Gastroesophageal sphincter (tissue), 3 donors: ENCODE results near the gene CACNA1C.

ENCODE experiments used
- POLR2A ChIP-seq, 2 donors: fragments of 450-650 bp; IDR thresholded peaks; one replicate each; pipeline ENCODE4 v1.6.1; 2017; ENCODE audit warnings: antibody characterized with exemption in 2 of 2, mild to moderate bottlenecking in 2 of 2, moderate library complexity in 1 of 2
- POLR2AphosphoS5 ChIP-seq: sonication (generic); formaldehyde crosslinking; IDR thresholded peaks from one replicate; pipeline ENCODE4 v1.6.1; 2017; ENCODE audit warnings: antibody characterized with exemption
- TF ChIP-seq, protein P1 (sequence below), 4 experiments: fragments of 200-600 bp in 2 of 4; fragments of 450-650 bp in 2 of 4; sonication (generic) in 1 of 4; IDR thresholded peaks; one replicate each; pipeline ENCODE4 v1.5.1; 2017 to 2019; ENCODE audit warnings: antibody characterized with exemption in 4 of 4, mild to moderate bottlenecking in 2 of 4, moderate library complexity in 2 of 4

DNA sequence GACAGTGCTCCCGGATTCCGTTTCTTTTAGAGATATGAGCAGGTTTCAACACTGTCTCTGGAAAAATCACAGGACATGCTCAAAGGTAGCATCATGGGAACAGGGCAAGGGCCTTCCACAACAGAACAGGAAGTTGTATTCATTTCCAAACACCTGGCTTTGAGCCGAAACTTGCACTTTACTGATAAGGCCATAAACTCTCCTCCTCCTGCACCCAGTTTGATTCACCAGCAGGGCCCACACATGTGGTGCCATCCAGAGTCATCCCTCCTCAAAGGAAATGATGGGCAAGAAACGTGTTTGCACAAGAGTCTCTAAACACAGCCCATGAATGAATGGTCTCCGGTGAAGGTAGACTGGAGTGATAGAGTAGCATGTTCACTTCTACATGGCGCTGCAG is 473.6 kb downstream of the CACNA1C start:
- TF ChIP-seq POLR2AphosphoS5: no peak
- no peak for TF ChIP-seq POLR2A (IDR thresholded peaks at IDR 0.05)
- TF ChIP-seq, protein P1, sequence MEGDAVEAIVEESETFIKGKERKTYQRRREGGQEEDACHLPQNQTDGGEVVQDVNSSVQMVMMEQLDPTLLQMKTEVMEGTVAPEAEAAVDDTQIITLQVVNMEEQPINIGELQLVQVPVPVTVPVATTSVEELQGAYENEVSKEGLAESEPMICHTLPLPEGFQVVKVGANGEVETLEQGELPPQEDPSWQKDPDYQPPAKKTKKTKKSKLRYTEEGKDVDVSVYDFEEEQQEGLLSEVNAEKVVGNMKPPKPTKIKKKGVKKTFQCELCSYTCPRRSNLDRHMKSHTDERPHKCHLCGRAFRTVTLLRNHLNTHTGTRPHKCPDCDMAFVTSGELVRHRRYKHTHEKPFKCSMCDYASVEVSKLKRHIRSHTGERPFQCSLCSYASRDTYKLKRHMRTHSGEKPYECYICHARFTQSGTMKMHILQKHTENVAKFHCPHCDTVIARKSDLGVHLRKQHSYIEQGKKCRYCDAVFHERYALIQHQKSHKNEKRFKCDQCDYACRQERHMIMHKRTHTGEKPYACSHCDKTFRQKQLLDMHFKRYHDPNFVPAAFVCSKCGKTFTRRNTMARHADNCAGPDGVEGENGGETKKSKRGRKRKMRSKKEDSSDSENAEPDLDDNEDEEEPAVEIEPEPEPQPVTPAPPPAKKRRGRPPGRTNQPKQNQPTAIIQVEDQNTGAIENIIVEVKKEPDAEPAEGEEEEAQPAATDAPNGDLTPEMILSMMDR (IDR thresholded peaks at IDR 0.05): no peak
